ENCODE data around the gene MAP3K2. TPM values are rescaled to one million over a fixed set of nuclear protein-coding genes. Genes with fewer than 3 reads are reported as not detected.

The MAP3K2 gene
- total and polyA plus RNA-seq, 2 of the 4 experiments (the other 2 are of a cell fraction): 6.2 to 30.8 TPM

GRCh38 chr2:127381762-127382161 is 6.0 kb downstream of the MAP3K2 start:
- no peak overlapping the region for H2AFZ ChIP-seq (replicated peaks; ENCODE audit: low read length, poor library complexity)
- H3K4me1 ChIP-seq (ENCODE audit: control insufficient read depth, insufficient read depth, low read length): peaks cover 3% of the 10 kb centered on the region
- H2BK120ac ChIP-seq (ENCODE audit: low read depth, low read length): no peak overlapping the region
- no peak overlapping the region for H3K56ac ChIP-seq (ENCODE audit: extremely low read depth, insufficient read depth, low read length)
- H4K91ac ChIP-seq (ENCODE audit: insufficient read depth, low read depth, low read length): no peak overlapping the region
- H3K4me3 ChIP-seq (ENCODE audit: insufficient read depth, low read depth, low read length): no peak overlapping the region
- no peak for TF ChIP-seq MXI1 (IDR thresholded peaks at IDR 0.05; ENCODE audit: borderline replicate concordance, low read depth, low read length)
- TF ChIP-seq ELK1 (IDR thresholded peaks at IDR 0.05; ENCODE audit: borderline replicate concordance, low read depth, low read length): no peak
- no peaks in the 10 kb centered on the region for H3K27me3 ChIP-seq (ENCODE audit: control insufficient read depth, insufficient read depth, low read length)
- no peaks in the 10 kb centered on the region for H3K9me3 ChIP-seq (ENCODE audit: control insufficient read depth, insufficient read depth, low read length)
- DNase-seq (no peak), ATAC-seq (ENCODE audit: low read depth) (no peak)
- BruUV-seq (replicated peaks): no TSS peak
- H3K14ac ChIP-seq (replicated peaks; ENCODE audit: low read depth, low read length): no peak overlapping the region
- no peak overlapping the region for H3K4ac ChIP-seq (ENCODE audit: low read depth, low read length)
- no peak overlapping the region for H2AK5ac ChIP-seq (ENCODE audit: low read depth, low read length)
- no peak overlapping the region for H3K18ac ChIP-seq (ENCODE audit: low read depth, low read length)
- no peak overlapping the region for H2BK15ac ChIP-seq (ENCODE audit: low read depth, low read length)
- peaks cover 2% of the 10 kb centered on the region; the same call in 1 of the 2 replicates for H3K9me1 ChIP-seq (ENCODE audit: insufficient read depth, low read length)
- dilution Hi-C loops (cut with HindIII; ENCODE audit: low sequenced_read_pairs, unreplicated experiment) (no loop called here), intact Hi-C loops (cut with micrococcal nuclease) (loop anchor here (10.0 kb wide), 1 partner anchor 93 kb away; no protein-coding TSS in a partner anchor), in situ Hi-C loops (cut with MboI; ENCODE audit: low sequenced_read_pairs) (no loop called here)
- POLR2A ChIA-PET (ENCODE audit: unreplicated experiment): no interaction called here
- H3K23ac ChIP-seq (ENCODE audit: low read depth, low read length): no peak overlapping the region
- H4K5ac ChIP-seq (ENCODE audit: low read depth, low read length): no peak overlapping the region
- H3K36me3 ChIP-seq (ENCODE audit: control insufficient read depth, insufficient read depth, low read length): no peaks in the 10 kb centered on the region
- CTCF ChIA-PET: no interaction called here
- H4K20me1 ChIP-seq (ENCODE audit: insufficient read depth, low read length): peaks cover 74% of the 10 kb centered on the region
- no peak overlapping the region for H2AK9ac ChIP-seq (replicated peaks; ENCODE audit: low read depth, low read length, poor library complexity)
- no peak overlapping the region for H3K9ac ChIP-seq (ENCODE audit: low read depth, low read length)
- no peak overlapping the region for H2BK20ac ChIP-seq (ENCODE audit: low read depth, low read length)
- WGBS, 2 experiments (ENCODE audit: extremely low coverage in 2 of 2, insufficient read length in 1 of 2): no CpG with 5 or more reads among the region's 5 CpGs
- no peak overlapping the region for H3K27ac ChIP-seq (ENCODE audit: insufficient read depth, low read length)
- H3K4me2 ChIP-seq (ENCODE audit: low read depth, low read length): no peak overlapping the region
- peaks cover 7 to 67% of the 10 kb centered on the region in 2 experiments; a peak in 3 of 4 replicates for H3K79me1 ChIP-seq (ENCODE audit: low read depth in 1 of 2, low read length in 2 of 2)
- H2BK5ac ChIP-seq (ENCODE audit: low read depth, low read length, poor library complexity, severe bottlenecking): no peak overlapping the region
- no peak overlapping the region for H4K8ac ChIP-seq (ENCODE audit: low read depth in 2 of 2, low read length in 2 of 2)
